ENCODE data around the gene CENPS. TPM values are rescaled to one million over a fixed set of nuclear protein-coding genes. Genes with fewer than 3 reads are reported as not detected.
"Not testable (repeated sequence)": the region's sequence is repeated elsewhere in the genome, so short reads cannot be mapped to it uniquely, and the experiment has no call there.

Gene CENPS
- total and polyA plus RNA-seq, 4 donors = 4.4 to 9.8 (median 7.4) TPM

DNA sequence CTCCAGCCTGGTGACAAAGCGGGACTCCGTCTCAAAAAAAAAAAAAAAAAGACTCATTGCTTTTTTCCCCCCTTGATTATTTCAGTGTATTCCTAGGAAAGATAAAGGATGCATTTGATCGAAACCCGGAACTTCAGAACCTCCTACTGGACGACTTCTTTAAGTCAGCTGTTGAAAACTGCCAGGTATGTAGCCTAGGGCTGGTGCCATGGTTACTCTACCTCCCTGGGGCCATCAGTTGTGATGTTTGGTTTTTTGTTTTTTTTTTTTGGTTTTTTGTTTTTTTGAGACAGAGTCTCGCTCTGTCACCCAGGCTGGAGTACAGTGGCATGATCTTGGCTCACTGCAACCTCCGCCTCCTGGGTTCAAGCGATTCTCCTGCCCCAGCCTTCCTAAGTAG, 11.5 kb upstream of the CENPS start:
- WGBS = 93% methylated on average over 8 of the region's 8 CpGs
- H3K4me1 ChIP-seq (ENCODE audit: control insufficient read depth in 4 of 4, insufficient read depth in 4 of 4, low read length in 3 of 4); DNase-seq (ENCODE audit: low spot score); H3K9ac ChIP-seq (ENCODE audit: low read depth in 1 of 2, low read length in 2 of 2); H3K27me3 ChIP-seq (ENCODE audit: control insufficient read depth in 4 of 4, insufficient read depth in 4 of 4, low read length in 3 of 4); H3K4me3 ChIP-seq (ENCODE audit: low read depth in 1 of 3, low read length in 3 of 3); H3K9me3 ChIP-seq (ENCODE audit: control insufficient read depth in 4 of 4, low read length in 3 of 4); H3K27ac ChIP-seq (ENCODE audit: low read depth in 1 of 2, low read length in 2 of 2): not testable (repeated sequence)
- peaks cover 16 to 54% (median 45%) of the 10 kb centered on the region in 4 donors for H3K36me3 ChIP-seq (ENCODE audit: control insufficient read depth in 4 of 4, insufficient read depth in 3 of 4, low read depth in 1 of 4, low read length in 3 of 4)

GRCh38 chr1:10419351-10419750, 10.9 kb upstream of the CENPS start:
- no peak overlapping the region for H3K9ac ChIP-seq (ENCODE audit: low read depth in 1 of 2, low read length in 2 of 2)
- peaks cover 16 to 49% (median 42%) of the 10 kb centered on the region in 4 donors for H3K36me3 ChIP-seq (ENCODE audit: control insufficient read depth in 4 of 4, insufficient read depth in 3 of 4, low read depth in 1 of 4, low read length in 3 of 4)
- WGBS = 92% methylated on average over 15 of the region's 15 CpGs
- TF ChIP-seq MAX (IDR thresholded peaks at IDR 0.05) (no peak), NR2F2 (IDR thresholded peaks at IDR 0.05) (no peak), TAF1 (conservative IDR thresholded peaks at IDR 0.05) (no peak), GABPA (IDR thresholded peaks at IDR 0.05 in 1 of 2, conservative IDR thresholded peaks at IDR 0.05 in 1 of 2) (no peak), RAD21 (IDR thresholded peaks at IDR 0.05) (no peak), FOXA1 (IDR thresholded peaks at IDR 0.05) (no peak), HNF4A (conservative IDR thresholded peaks at IDR 0.05) (no peak), ATF3 (IDR thresholded peaks at IDR 0.05) (no peak)
- no peak for DNase-seq (ENCODE audit: low spot score)
- H3K9me3 ChIP-seq (ENCODE audit: control insufficient read depth in 4 of 4, low read length in 3 of 4) = no peaks in the 10 kb centered on the region
- H3K4me3 ChIP-seq (ENCODE audit: low read depth in 1 of 3, low read length in 3 of 3) = no peak overlapping the region
- H3K27ac ChIP-seq (ENCODE audit: low read depth in 1 of 2, low read length in 2 of 2) = no peak overlapping the region
- no peaks in the 10 kb centered on the region for H3K27me3 ChIP-seq (ENCODE audit: control insufficient read depth in 4 of 4, insufficient read depth in 4 of 4, low read length in 3 of 4)
- no peaks in the 10 kb centered on the region for H3K4me1 ChIP-seq (ENCODE audit: control insufficient read depth in 4 of 4, insufficient read depth in 4 of 4, low read length in 3 of 4)

DNA sequence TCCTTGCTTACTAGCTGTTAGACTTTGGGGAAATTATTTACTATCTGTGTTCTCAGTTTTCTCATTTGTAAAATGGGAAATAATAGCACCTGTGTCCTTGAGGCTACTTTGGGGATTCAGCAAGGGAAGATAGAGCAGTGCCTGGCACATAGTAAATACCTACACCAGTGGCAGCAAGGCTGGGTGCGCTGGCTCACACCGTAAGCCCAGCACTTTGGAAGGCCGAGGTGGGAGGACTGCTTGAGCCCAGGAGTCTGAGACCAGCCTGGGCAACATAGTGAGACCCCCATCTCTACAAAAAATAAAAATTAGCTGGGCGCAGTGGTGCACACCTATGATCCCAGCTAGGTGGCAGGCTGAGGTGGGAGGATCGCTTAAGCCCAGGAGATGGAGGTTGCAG, 8.6 kb upstream of the CENPS start:
- DNase-seq (ENCODE audit: low spot score) = no peak
- WGBS = 99% methylated on average over 5 of the region's 5 CpGs
- H3K36me3 ChIP-seq (ENCODE audit: control insufficient read depth in 4 of 4, insufficient read depth in 3 of 4, low read depth in 1 of 4, low read length in 3 of 4) = peaks cover 12 to 37% (median 32%) of the 10 kb centered on the region in 4 donors
- TF ChIP-seq TAF1 (conservative IDR thresholded peaks at IDR 0.05) = no peak
- TF ChIP-seq FOXA2 (IDR thresholded peaks at IDR 0.05) = no peak
- no peak for TF ChIP-seq YY1 (IDR thresholded peaks at IDR 0.05)
- no peak for TF ChIP-seq SP1 (IDR thresholded peaks at IDR 0.05)
- no peak for TF ChIP-seq HNF4A (conservative IDR thresholded peaks at IDR 0.05)
- no peak for TF ChIP-seq ATF3 (IDR thresholded peaks at IDR 0.05)
- H3K4me1 ChIP-seq (ENCODE audit: control insufficient read depth in 4 of 4, insufficient read depth in 4 of 4, low read length in 3 of 4) = no peaks in the 10 kb centered on the region
- no peaks in the 10 kb centered on the region for H3K27me3 ChIP-seq (ENCODE audit: control insufficient read depth in 4 of 4, insufficient read depth in 4 of 4, low read length in 3 of 4)
- H3K4me3 ChIP-seq (ENCODE audit: low read depth in 1 of 3, low read length in 3 of 3) = no peak overlapping the region
- H3K9me3 ChIP-seq (ENCODE audit: control insufficient read depth in 4 of 4, low read length in 3 of 4) = no peaks in the 10 kb centered on the region
- H3K9ac ChIP-seq (ENCODE audit: low read depth in 1 of 2, low read length in 2 of 2) = no peak overlapping the region
- H3K27ac ChIP-seq (ENCODE audit: low read depth in 1 of 2, low read length in 2 of 2) = no peak overlapping the region

- H3K9ac ChIP-seq (ENCODE audit: low read depth in 1 of 2, low read length in 2 of 2) = no peak overlapping the region
- H3K27ac ChIP-seq (ENCODE audit: low read depth in 1 of 2, low read length in 2 of 2) = no peak overlapping the region
- H3K4me1 ChIP-seq (ENCODE audit: control insufficient read depth in 4 of 4, insufficient read depth in 4 of 4, low read length in 3 of 4) = peaks cover 0 to 3% (median 0%) of the 10 kb centered on the region in 4 donors
- H3K36me3 ChIP-seq (ENCODE audit: control insufficient read depth in 4 of 4, insufficient read depth in 3 of 4, low read depth in 1 of 4, low read length in 3 of 4) = peaks cover 9 to 17% (median 14%) of the 10 kb centered on the region in 4 donors
- no peak for DNase-seq (ENCODE audit: low spot score)
- peak in 1 of 2 donors; percentile 12 for TF ChIP-seq RXRA (IDR thresholded peaks at IDR 0.05)
- TF ChIP-seq HNF4A (conservative IDR thresholded peaks at IDR 0.05) = no peak
- H3K9me3 ChIP-seq (ENCODE audit: control insufficient read depth in 4 of 4, low read length in 3 of 4) = no peaks in the 10 kb centered on the region
- no peaks in the 10 kb centered on the region for H3K27me3 ChIP-seq (ENCODE audit: control insufficient read depth in 4 of 4, insufficient read depth in 4 of 4, low read length in 3 of 4)
- WGBS = 53% methylated on average over 9 of the region's 9 CpGs
- no peak overlapping the region for H3K4me3 ChIP-seq (ENCODE audit: low read depth in 1 of 3, low read length in 3 of 3)
Measured at GRCh38 chr1:10424034-10424433, 6.2 kb upstream of the CENPS start.

Measured in liver (tissue), 9 donors.